ENCODE data around the gene AKR1C1.
"Not testable (repeated sequence)": the region's sequence is repeated elsewhere in the genome, so short reads cannot be mapped to it uniquely, and the experiment has no call there.

Gene AKR1C1

GRCh38 chr10:5010043-5010442, 46.8 kb downstream of the AKR1C1 start:
- not testable (repeated sequence) for H3K4me3 ChIP-seq (replicated peaks; ENCODE audit: low read depth, low read length); DNase-seq (ENCODE audit: low read depth)

GRCh38 chr10:5011392-5011791, 48.2 kb downstream of the AKR1C1 start:
- DNase-seq (ENCODE audit: low read depth); H3K4me3 ChIP-seq (replicated peaks; ENCODE audit: low read depth, low read length): not testable (repeated sequence)

- DNase-seq (ENCODE audit: low read depth), result no peak
- H3K4me3 ChIP-seq (replicated peaks; ENCODE audit: low read depth, low read length), result no peak overlapping the region
- TF ChIP-seq CTCF (IDR thresholded peaks at IDR 0.05; ENCODE audit: low read length, missing control alignments), result no peak
Measured at GRCh38 chr10:5012595-5012994, 49.4 kb downstream of the AKR1C1 start.

GRCh38 chr10:5013385-5013784, 50.2 kb downstream of the AKR1C1 start:
- DNase-seq (ENCODE audit: low read depth), result no peak
- TF ChIP-seq CTCF (IDR thresholded peaks at IDR 0.05; ENCODE audit: low read length, missing control alignments), result no peak
- no peak overlapping the region for H3K4me3 ChIP-seq (replicated peaks; ENCODE audit: low read depth, low read length)

GRCh38 chr10:5014200-5014910, 51.1 kb downstream of the AKR1C1 start:
- H3K4me3 ChIP-seq (replicated peaks; ENCODE audit: low read depth, low read length); DNase-seq (ENCODE audit: low read depth): not testable (repeated sequence)

- DNase-seq (ENCODE audit: low read depth), result peak; percentile 39
- TF ChIP-seq CTCF (IDR thresholded peaks at IDR 0.05; ENCODE audit: low read length, missing control alignments), result peak; percentile 31
- no peak overlapping the region for H3K4me3 ChIP-seq (replicated peaks; ENCODE audit: low read depth, low read length)
Measured at GRCh38 chr10:5014936-5015335, 51.7 kb downstream of the AKR1C1 start.

GRCh38 chr10:5018134-5018533, 54.9 kb downstream of the AKR1C1 start:
- TF ChIP-seq CTCF (IDR thresholded peaks at IDR 0.05; ENCODE audit: low read length, missing control alignments), result no peak
- no peak overlapping the region for H3K4me3 ChIP-seq (replicated peaks; ENCODE audit: low read depth, low read length)
- peak; percentile 49 for DNase-seq (ENCODE audit: low read depth)

- peak; percentile 38 for TF ChIP-seq CTCF (IDR thresholded peaks at IDR 0.05; ENCODE audit: low read length, missing control alignments)
- not testable (repeated sequence) for H3K4me3 ChIP-seq (replicated peaks; ENCODE audit: low read depth, low read length)
- peak; percentile 80 for DNase-seq (ENCODE audit: low read depth)
Measured at GRCh38 chr10:5018671-5019277, 55.6 kb downstream of the AKR1C1 start.

GRCh38 chr10:5019770-5020612, 56.8 kb downstream of the AKR1C1 start:
- not testable (repeated sequence) for DNase-seq (ENCODE audit: low read depth)

GRCh38 chr10:5021624-5022290, 58.5 kb downstream of the AKR1C1 start:
- H3K4me3 ChIP-seq (replicated peaks; ENCODE audit: low read depth, low read length); DNase-seq (ENCODE audit: low read depth): not testable (repeated sequence)

More at GRCh38 chr10:5019770-5020612, 56.8 kb downstream of the AKR1C1 start:
- not testable (repeated sequence) for H3K4me3 ChIP-seq (replicated peaks; ENCODE audit: low read depth, low read length)

All from fibroblast of pulmonary artery (primary cell).